BJ (cell line): ENCODE data around the gene TFDP2. TPM values are rescaled to one million over a fixed set of nuclear protein-coding genes. Genes with fewer than 3 reads are reported as not detected.

Source experiments
- CTCF ChIA-PET: fragments of 350-600 bp; formaldehyde crosslinking; extraction: SDS; loops from one replicate; lab custom pipeline; 2021; ENCODE audit warnings: antibody characterized with exemption, inconsistent platforms; lab: Yijun Ruan, JAX
- POLR2A ChIA-PET: fragments of 300-600 bp; sonication (Branson Sonifier 250); formaldehyde crosslinking; extraction: SDS; loops from one replicate; lab custom pipeline; 2021; ENCODE audit warnings: antibody characterized with exemption; lab: Charles Lee
- DNase-seq: peaks from one replicate; pipeline ENCODE4 v3.0.0-alpha.2; 2011; ENCODE audit warnings: low read depth
- H3K27me3 ChIP-seq: 2 replicates; pipeline ENCODE4 v1.6.0; 2011; ENCODE audit warnings: low read length; ENCODE audit not compliant: control insufficient read depth, insufficient read depth
- H3K36me3 ChIP-seq: 2 replicates; pipeline ENCODE4 v1.5.1; 2011; ENCODE audit warnings: low read length; ENCODE audit not compliant: control insufficient read depth, insufficient read depth
- H3K4me3 ChIP-seq: 2 replicates; pipeline ENCODE4 v1.5.1; 2011; ENCODE audit warnings: low read depth, mild to moderate bottlenecking, control low read depth, low read length
- polyA plus RNA-seq: library from polyadenylated mRNA; depleted of rRNA; stranded (reverse); fragments of >200 nt; gene quantifications from 2 replicates; pipeline ENCODE4 v1.2.3, GENCODE V29; 2011
- TF ChIP-seq, protein P1 (sequence below): IDR thresholded peaks from 2 replicates; pipeline ENCODE4 v1.5.1; 2011; ENCODE audit warnings: low read depth, mild to moderate bottlenecking, control low read depth, inconsistent platforms, low read length, moderate library complexity; ENCODE audit not compliant: insufficient read depth

Gene TFDP2
- polyA plus RNA-seq, 1 experiment = 10.9 TPM

DNA sequence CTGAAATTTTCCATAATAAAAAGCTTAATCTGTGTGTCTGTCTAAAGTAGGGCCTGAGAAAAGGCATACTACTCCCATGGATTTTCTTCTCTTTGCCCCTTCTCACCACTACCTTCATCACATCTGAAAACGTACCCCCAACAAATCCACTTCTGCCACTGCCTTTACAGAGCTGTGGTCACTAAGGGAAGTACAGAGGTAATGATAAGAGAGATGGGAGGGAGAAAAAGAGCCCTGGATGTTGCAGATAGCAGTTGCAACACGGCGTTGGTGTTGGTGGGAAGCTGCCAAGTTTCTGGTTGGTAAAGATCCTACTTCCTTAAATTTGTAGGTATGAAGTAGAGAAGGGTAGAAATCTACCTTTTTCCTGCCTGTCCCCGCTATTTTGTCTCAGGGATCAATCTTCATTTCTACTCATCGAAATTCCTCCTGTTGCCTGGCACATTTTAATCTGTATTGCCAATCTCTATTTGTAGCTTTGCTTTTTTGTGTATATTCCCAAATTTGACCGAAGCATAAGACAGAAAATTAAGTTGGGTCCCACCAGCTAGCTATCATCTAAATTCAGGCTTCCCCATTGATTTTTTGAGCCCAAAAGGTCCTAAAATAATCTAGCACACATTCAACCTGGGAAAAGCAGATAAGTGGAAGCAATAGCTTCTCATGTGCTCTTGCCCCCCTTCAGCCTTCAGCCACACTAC lies 102.9 kb downstream of the TFDP2 start:
- CTCF ChIA-PET = interaction anchor here (0.9 kb wide), 1 partner anchor 24 kb away, joined by 6 read pairs; no protein-coding TSS in a partner anchor
- no peaks in the 10 kb centered on the region for H3K27me3 ChIP-seq
- POLR2A ChIA-PET = no interaction called here
- no peaks in the 10 kb centered on the region for H3K36me3 ChIP-seq
- TF ChIP-seq, protein P1, sequence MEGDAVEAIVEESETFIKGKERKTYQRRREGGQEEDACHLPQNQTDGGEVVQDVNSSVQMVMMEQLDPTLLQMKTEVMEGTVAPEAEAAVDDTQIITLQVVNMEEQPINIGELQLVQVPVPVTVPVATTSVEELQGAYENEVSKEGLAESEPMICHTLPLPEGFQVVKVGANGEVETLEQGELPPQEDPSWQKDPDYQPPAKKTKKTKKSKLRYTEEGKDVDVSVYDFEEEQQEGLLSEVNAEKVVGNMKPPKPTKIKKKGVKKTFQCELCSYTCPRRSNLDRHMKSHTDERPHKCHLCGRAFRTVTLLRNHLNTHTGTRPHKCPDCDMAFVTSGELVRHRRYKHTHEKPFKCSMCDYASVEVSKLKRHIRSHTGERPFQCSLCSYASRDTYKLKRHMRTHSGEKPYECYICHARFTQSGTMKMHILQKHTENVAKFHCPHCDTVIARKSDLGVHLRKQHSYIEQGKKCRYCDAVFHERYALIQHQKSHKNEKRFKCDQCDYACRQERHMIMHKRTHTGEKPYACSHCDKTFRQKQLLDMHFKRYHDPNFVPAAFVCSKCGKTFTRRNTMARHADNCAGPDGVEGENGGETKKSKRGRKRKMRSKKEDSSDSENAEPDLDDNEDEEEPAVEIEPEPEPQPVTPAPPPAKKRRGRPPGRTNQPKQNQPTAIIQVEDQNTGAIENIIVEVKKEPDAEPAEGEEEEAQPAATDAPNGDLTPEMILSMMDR = no peak
- no peak overlapping the region for H3K4me3 ChIP-seq
- DNase-seq = no peak

DNA sequence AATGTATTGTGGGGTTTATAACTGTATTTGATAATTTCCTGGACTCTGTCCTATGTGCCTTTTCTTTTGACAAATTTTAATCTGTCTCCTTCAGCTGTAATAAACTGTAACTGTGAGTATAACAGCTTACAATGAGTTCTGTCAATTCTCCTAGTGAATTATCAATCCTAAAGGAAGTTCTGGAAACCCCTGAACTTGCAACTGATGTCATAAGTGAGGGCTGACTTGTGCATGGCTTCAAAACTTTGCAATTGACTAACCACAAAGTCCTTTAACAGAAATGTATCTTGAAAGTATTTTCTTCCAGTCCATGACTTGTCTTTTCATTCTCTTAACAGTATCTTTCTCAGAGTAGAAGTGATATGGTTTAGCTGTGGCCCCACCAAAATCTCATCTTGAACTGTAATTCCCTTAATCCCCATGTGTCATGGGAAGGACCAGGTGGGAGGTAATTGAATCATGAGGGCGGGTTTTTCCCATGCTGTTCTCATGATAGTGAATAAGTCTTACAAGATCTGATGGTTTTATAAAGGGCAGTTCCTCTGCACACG lies 108.3 kb downstream of the TFDP2 start:
- TF ChIP-seq, protein P1 = no peak
- ChIA-PET POLR2A (no interaction called here), CTCF (no interaction called here)
- Histone ChIP-seq H3K36me3 (no peaks in the 10 kb centered on the region), H3K27me3 (no peaks in the 10 kb centered on the region), H3K4me3 (no peak overlapping the region)
- no peak for DNase-seq

DNA sequence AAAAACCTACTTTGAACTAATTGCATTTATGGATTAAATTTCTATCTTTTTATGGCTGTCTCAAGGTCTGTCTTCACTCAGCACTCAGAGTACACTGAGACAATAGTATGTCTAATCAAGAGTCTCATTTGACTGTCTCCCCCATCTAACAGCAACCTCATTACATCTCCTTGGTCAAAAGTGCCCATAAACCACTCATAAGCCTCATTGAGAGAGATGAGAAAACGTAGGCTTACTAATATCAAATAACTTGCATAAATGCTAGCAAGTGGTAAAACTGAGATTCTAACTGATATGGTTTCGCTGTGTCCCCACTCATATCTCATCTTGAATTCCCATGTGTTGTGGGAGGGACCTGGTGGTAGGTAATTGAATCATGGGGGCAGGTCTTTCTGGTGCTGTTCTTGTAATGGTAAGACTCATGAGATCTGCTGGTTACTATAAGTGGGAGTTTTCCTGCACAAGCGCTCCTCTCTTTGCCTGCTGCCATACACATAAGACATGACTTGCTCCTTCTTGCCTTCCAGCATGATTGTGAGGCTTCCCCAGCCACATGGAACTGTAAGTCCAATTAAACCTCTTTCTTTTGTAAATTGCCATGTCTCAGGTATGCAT lies 113.9 kb downstream of the TFDP2 start:
- no peaks in the 10 kb centered on the region for H3K36me3 ChIP-seq
- TF ChIP-seq, protein P1 = no peak
- DNase-seq = no peak
- ChIA-PET CTCF (no interaction called here), POLR2A (no interaction called here)
- no peak overlapping the region for H3K4me3 ChIP-seq
- H3K27me3 ChIP-seq = no peaks in the 10 kb centered on the region

DNA sequence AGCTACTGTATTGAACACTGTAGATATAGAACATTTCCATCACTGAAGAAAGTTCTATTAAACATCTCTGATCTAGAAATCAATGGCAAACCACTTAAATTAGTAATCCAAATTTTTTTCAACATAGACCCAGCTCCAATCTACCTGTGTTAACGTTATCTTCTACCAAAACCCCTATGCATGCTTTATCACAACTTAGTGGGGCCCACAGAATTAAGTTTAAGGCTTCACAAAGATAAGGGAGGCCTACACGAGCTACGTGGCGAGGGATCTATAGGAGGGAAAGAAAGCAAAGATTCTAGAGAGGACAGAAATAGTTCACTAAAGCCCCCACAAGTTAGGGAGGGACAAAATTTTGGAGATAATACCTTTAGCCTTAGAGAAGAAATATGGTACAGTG lies 116.1 kb downstream of the TFDP2 start:
- no peak for DNase-seq
- no peaks in the 10 kb centered on the region for H3K27me3 ChIP-seq
- TF ChIP-seq, protein P1 = no peak
- H3K4me3 ChIP-seq = no peak overlapping the region
- H3K36me3 ChIP-seq = no peaks in the 10 kb centered on the region
- ChIA-PET CTCF (interaction anchor here (0.6 to 1.3 kb wide), 2 partner anchors 70 to 1533 kb away, joined by 3 read pairs; no protein-coding TSS in a partner anchor), POLR2A (interaction anchor here (0.6 kb wide), 1 partner anchor 10 kb away, joined by 13 read pairs; no protein-coding TSS in a partner anchor)

DNA sequence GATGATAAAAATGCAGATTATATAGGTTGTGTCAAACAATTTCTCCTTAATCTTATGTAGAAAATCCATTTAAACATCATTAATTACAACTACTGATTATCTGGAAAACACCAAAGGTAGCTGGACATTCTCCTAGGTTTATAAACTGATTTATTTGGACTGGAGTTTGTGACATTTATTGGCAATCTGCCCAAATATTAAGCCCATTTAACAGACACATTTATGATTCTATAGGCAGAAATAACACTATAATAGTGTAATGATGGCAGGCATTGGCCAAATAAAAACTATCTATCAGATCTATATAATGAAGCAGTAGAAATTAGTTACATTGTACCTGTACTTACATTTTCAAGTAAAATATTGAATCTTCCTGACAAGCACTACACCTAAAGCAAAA lies 117.8 kb downstream of the TFDP2 start:
- no peak for DNase-seq
- Histone ChIP-seq H3K4me3 (no peak overlapping the region), H3K36me3 (no peaks in the 10 kb centered on the region), H3K27me3 (no peaks in the 10 kb centered on the region)
- POLR2A ChIA-PET = interaction anchor here (0.6 kb wide), 1 partner anchor 383 kb away, joined by 3 read pairs; no protein-coding TSS in a partner anchor
- CTCF ChIA-PET = no interaction called here
- TF ChIP-seq, protein P1 = no peak
